ELF-1 (cell line): Measurements from ENCODE around the gene PCDH15.

Experiments
- DNase-seq: peaks from one replicate; pipeline ENCODE4 v3.0.0-alpha.2; 2016; ENCODE audit warnings: low read depth, low spot score

The PCDH15 gene

GRCh38 chr10:54800741-54801421, at the start of gene PCDH15:
Gene PCDH15, minus strand, starts transcription at chr10:54801231. Its CDS starts 136,969 bp downstream, at chr10:54664262.
- peak; percentile 17 for DNase-seq

GRCh38 chr10:54843932-54844331, 42.9 kb upstream of the PCDH15 start:
- DNase-seq = no peak

- DNase-seq = no peak
Measured at GRCh38 chr10:54843085-54843646, 42.1 kb upstream of the PCDH15 start.

GRCh38 chr10:54837479-54837878, 36.4 kb upstream of the PCDH15 start:
- no peak for DNase-seq

- no peak for DNase-seq
Measured at GRCh38 chr10:54833029-54833428, 32.0 kb upstream of the PCDH15 start.

- DNase-seq = no peak
Measured at GRCh38 chr10:54826994-54827560, 26.0 kb upstream of the PCDH15 start.

- DNase-seq = no peak
Measured at GRCh38 chr10:54815583-54815982, 14.6 kb upstream of the PCDH15 start.

- DNase-seq = no peak
Measured at GRCh38 chr10:54808186-54808935, 7.3 kb upstream of the PCDH15 start.

GRCh38 chr10:54799506-54799905, 1.5 kb downstream of the PCDH15 start:
- no peak for DNase-seq

GRCh38 chr10:54797636-54798321, 3.3 kb downstream of the PCDH15 start:
- no peak for DNase-seq

- DNase-seq = no peak
Measured at GRCh38 chr10:54796881-54797280, 4.2 kb downstream of the PCDH15 start.

- no peak for DNase-seq
Measured at GRCh38 chr10:54776622-54777021, 24.4 kb downstream of the PCDH15 start.

GRCh38 chr10:54772468-54773122, 28.4 kb downstream of the PCDH15 start:
- no peak for DNase-seq

- no peak for DNase-seq
Measured at GRCh38 chr10:54769051-54769450, 32.0 kb downstream of the PCDH15 start.

- DNase-seq = no peak
Measured at GRCh38 chr10:54758791-54759190, 42.2 kb downstream of the PCDH15 start.

- DNase-seq = no peak
Measured at GRCh38 chr10:54749623-54750022, 51.4 kb downstream of the PCDH15 start.

- DNase-seq = no peak
Measured at GRCh38 chr10:54745436-54745835, 55.6 kb downstream of the PCDH15 start.

- no peak for DNase-seq
Measured at GRCh38 chr10:54742416-54742815, 58.6 kb downstream of the PCDH15 start.

GRCh38 chr10:54728511-54728910, 72.5 kb downstream of the PCDH15 start:
- DNase-seq = no peak

- DNase-seq = no peak
Measured at GRCh38 chr10:54722075-54722474, 79.0 kb downstream of the PCDH15 start.

GRCh38 chr10:54710918-54711317, 90.1 kb downstream of the PCDH15 start:
- DNase-seq = no peak
